Activated naive CD4-positive, alpha-beta T cell treated with anti-CD3 and anti-CD28 coated beads, Interleukin-2, amount 50 U/mL, for 24 hours (primary cell): Measurements from ENCODE around the gene CD7.

Experiments used
- H3K27ac Mint-ChIP-seq: one replicate; pipeline ENCODE4 v1.8.0; 2021; ENCODE audit warnings: mild to moderate bottlenecking, mixed read lengths
- H3K27me3 Mint-ChIP-seq: one replicate; pipeline ENCODE4 v1.8.0; 2021; ENCODE audit warnings: mixed read lengths
- H3K36me3 Mint-ChIP-seq: one replicate; pipeline ENCODE4 v1.8.0; 2021; ENCODE audit warnings: mixed read lengths
- H3K4me1 Mint-ChIP-seq: one replicate; pipeline ENCODE4 v1.8.0; 2021; ENCODE audit warnings: mixed read lengths
- H3K4me3 Mint-ChIP-seq: one replicate; pipeline ENCODE4 v1.8.0; 2021; ENCODE audit warnings: mild to moderate bottlenecking, mixed read lengths
- H3K9me3 Mint-ChIP-seq: one replicate; pipeline ENCODE4 v1.8.0; 2021; ENCODE audit warnings: mixed read lengths

Gene CD7

GRCh38 chr17:82334622-82335394 lies 17.4 kb upstream of the CD7 start:
- H3K9me3 Mint-ChIP-seq = no peaks in the 10 kb centered on the region
- H3K36me3 Mint-ChIP-seq = no peaks in the 10 kb centered on the region
- peaks cover 25% of the 10 kb centered on the region for H3K4me1 Mint-ChIP-seq
- peak overlapping the region; percentile 94 for H3K4me3 Mint-ChIP-seq
- no peaks in the 10 kb centered on the region for H3K27me3 Mint-ChIP-seq
- peak overlapping the region; percentile 88 for H3K27ac Mint-ChIP-seq

GRCh38 chr17:82334204-82334621 lies 16.8 kb upstream of the CD7 start:
- peak overlapping the region; percentile 94 for H3K4me3 Mint-ChIP-seq
- no peaks in the 10 kb centered on the region for H3K27me3 Mint-ChIP-seq
- no peaks in the 10 kb centered on the region for H3K9me3 Mint-ChIP-seq
- H3K4me1 Mint-ChIP-seq = peaks cover 25% of the 10 kb centered on the region
- no peak overlapping the region for H3K27ac Mint-ChIP-seq
- no peaks in the 10 kb centered on the region for H3K36me3 Mint-ChIP-seq

- Mint-ChIP-seq H3K9me3 (no peaks in the 10 kb centered on the region), H3K4me3 (peak within 1 kb of the TSS; percentile 94), H3K4me1 (peaks cover 25% of the 10 kb centered on the region), H3K27ac (no peak within 1 kb of the TSS), H3K36me3 (no peaks in the 10 kb centered on the region), H3K27me3 (no peaks in the 10 kb centered on the region)
These were observed 16.1 kb upstream of the CD7 start, which contains the start of gene SECTM1 for GRCh38 chr17:82333279-82334171. SECTM1 (minus strand) TSS chr17:82333766; CDS start chr17:82327240, 6,526 bp downstream.

GRCh38 chr17:82332669-82333278 lies 15.4 kb upstream of the CD7 start:
- peaks cover 25% of the 10 kb centered on the region for H3K4me1 Mint-ChIP-seq
- H3K4me3 Mint-ChIP-seq = peak overlapping the region; percentile 74
- no peaks in the 10 kb centered on the region for H3K27me3 Mint-ChIP-seq
- no peak overlapping the region for H3K27ac Mint-ChIP-seq
- H3K9me3 Mint-ChIP-seq = no peaks in the 10 kb centered on the region
- H3K36me3 Mint-ChIP-seq = no peaks in the 10 kb centered on the region

GRCh38 chr17:82331345-82331939 lies 14.0 kb upstream of the CD7 start:
- Mint-ChIP-seq H3K9me3 (no peaks in the 10 kb centered on the region), H3K4me3 (no peak overlapping the region), H3K36me3 (no peaks in the 10 kb centered on the region)

GRCh38 chr17:82330322-82331239 lies 13.2 kb upstream of the CD7 start:
- no peaks in the 10 kb centered on the region for H3K36me3 Mint-ChIP-seq
- H3K27me3 Mint-ChIP-seq = no peaks in the 10 kb centered on the region
- H3K27ac Mint-ChIP-seq = no peak overlapping the region
- H3K9me3 Mint-ChIP-seq = no peaks in the 10 kb centered on the region
- H3K4me1 Mint-ChIP-seq = peaks cover 22% of the 10 kb centered on the region
- no peak overlapping the region for H3K4me3 Mint-ChIP-seq

More at GRCh38 chr17:82331345-82331939, 14.0 kb upstream of the CD7 start:
- H3K27ac Mint-ChIP-seq = no peak overlapping the region
- no peaks in the 10 kb centered on the region for H3K27me3 Mint-ChIP-seq
- H3K4me1 Mint-ChIP-seq = peaks cover 25% of the 10 kb centered on the region

- Mint-ChIP-seq H3K4me1 (peaks cover 18% of the 10 kb centered on the region), H3K9me3 (no peaks in the 10 kb centered on the region), H3K4me3 (no peak overlapping the region), H3K27me3 (no peaks in the 10 kb centered on the region), H3K27ac (no peak overlapping the region), H3K36me3 (no peaks in the 10 kb centered on the region)
These were observed 12.4 kb upstream of the CD7 start for GRCh38 chr17:82329683-82330321.

- peaks cover 17% of the 10 kb centered on the region for H3K4me1 Mint-ChIP-seq
- H3K9me3 Mint-ChIP-seq = no peaks in the 10 kb centered on the region
- H3K36me3 Mint-ChIP-seq = no peaks in the 10 kb centered on the region
- H3K27ac Mint-ChIP-seq = no peak overlapping the region
- H3K27me3 Mint-ChIP-seq = no peaks in the 10 kb centered on the region
- no peak overlapping the region for H3K4me3 Mint-ChIP-seq
These were observed 11.6 kb upstream of the CD7 start for GRCh38 chr17:82328994-82329507.

- Mint-ChIP-seq H3K27me3 (no peaks in the 10 kb centered on the region), H3K4me3 (no peak overlapping the region), H3K4me1 (peaks cover 17% of the 10 kb centered on the region), H3K9me3 (no peaks in the 10 kb centered on the region), H3K27ac (no peak overlapping the region), H3K36me3 (no peaks in the 10 kb centered on the region)
These were observed 11.0 kb upstream of the CD7 start for GRCh38 chr17:82328141-82328993.

GRCh38 chr17:82327757-82328140 lies 10.3 kb upstream of the CD7 start:
- Mint-ChIP-seq H3K36me3 (no peaks in the 10 kb centered on the region), H3K27me3 (no peaks in the 10 kb centered on the region), H3K4me1 (peaks cover 13% of the 10 kb centered on the region), H3K27ac (no peak overlapping the region), H3K4me3 (no peak overlapping the region), H3K9me3 (no peaks in the 10 kb centered on the region)

- Mint-ChIP-seq H3K9me3 (no peaks in the 10 kb centered on the region), H3K27me3 (no peaks in the 10 kb centered on the region), H3K4me3 (no peak overlapping the region), H3K36me3 (no peaks in the 10 kb centered on the region), H3K4me1 (peaks cover 10% of the 10 kb centered on the region), H3K27ac (no peak overlapping the region)
These were observed 9.9 kb upstream of the CD7 start for GRCh38 chr17:82327289-82327688.

- Mint-ChIP-seq H3K27ac (peak overlapping the region; percentile 12), H3K4me3 (no peak overlapping the region), H3K9me3 (no peaks in the 10 kb centered on the region), H3K36me3 (no peaks in the 10 kb centered on the region), H3K27me3 (no peaks in the 10 kb centered on the region), H3K4me1 (peaks cover 21% of the 10 kb centered on the region)
These were observed 8.1 kb upstream of the CD7 start for GRCh38 chr17:82325286-82326180.
